NB4 (cell line): ENCODE data around the gene MAPK8IP1.

Experiments
- POLR2A ChIP-seq: IDR thresholded peaks from 2 replicates; pipeline ENCODE4 v1.6.1; 2011; ENCODE audit warnings: mild to moderate bottlenecking; ENCODE audit not compliant: insufficient read length; ENCODE audit errors: extremely low read depth
- TF ChIP-seq, protein P1 (sequence below): IDR thresholded peaks from one replicate; pipeline ENCODE4 v1.5.1; 2012; ENCODE audit warnings: low read depth, low read length
- TF ChIP-seq, protein P2 (sequence below): IDR thresholded peaks from 2 replicates; pipeline ENCODE4 v1.6.1; 2011; ENCODE audit warnings: low read depth, low read length

DNA sequence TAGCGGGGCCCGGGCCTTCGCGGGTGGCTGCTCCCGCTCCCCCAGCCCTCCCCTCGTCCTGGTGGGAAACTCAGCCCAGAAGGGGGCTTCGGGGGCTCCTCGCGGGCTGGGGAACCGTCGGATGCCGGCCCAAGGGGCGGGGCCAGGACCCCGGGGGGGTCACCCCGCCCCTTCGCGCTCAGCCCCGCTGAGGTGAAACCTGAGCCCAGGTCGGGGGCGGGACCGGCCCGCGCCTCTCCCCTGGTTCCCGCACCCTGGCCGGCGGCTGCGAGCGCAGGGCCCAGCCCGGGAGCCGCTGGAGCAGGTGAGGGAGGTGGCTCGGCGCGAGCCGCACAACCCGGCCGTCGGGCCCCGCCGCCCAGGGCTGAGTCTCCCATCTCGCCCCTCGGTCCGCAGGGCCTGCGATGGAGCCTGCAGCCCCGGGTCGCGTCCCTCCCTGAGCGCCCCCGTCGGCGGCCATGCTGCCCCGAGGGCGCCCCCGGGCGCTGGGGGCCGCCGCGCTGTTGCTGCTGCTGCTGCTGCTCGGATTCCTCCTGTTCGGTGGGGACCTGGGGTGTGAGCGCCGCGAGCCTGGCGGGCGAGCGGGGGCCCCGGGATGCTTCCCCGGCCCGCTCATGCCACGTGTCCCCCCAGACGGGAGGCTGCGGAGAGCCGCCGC is 37.1 kb downstream of the MAPK8IP1 start, which contains the start of gene LARGE2:
- TF ChIP-seq POLR2A: no peak
- TF ChIP-seq, protein P1, sequence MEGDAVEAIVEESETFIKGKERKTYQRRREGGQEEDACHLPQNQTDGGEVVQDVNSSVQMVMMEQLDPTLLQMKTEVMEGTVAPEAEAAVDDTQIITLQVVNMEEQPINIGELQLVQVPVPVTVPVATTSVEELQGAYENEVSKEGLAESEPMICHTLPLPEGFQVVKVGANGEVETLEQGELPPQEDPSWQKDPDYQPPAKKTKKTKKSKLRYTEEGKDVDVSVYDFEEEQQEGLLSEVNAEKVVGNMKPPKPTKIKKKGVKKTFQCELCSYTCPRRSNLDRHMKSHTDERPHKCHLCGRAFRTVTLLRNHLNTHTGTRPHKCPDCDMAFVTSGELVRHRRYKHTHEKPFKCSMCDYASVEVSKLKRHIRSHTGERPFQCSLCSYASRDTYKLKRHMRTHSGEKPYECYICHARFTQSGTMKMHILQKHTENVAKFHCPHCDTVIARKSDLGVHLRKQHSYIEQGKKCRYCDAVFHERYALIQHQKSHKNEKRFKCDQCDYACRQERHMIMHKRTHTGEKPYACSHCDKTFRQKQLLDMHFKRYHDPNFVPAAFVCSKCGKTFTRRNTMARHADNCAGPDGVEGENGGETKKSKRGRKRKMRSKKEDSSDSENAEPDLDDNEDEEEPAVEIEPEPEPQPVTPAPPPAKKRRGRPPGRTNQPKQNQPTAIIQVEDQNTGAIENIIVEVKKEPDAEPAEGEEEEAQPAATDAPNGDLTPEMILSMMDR: no peak
- TF ChIP-seq, protein P2, sequence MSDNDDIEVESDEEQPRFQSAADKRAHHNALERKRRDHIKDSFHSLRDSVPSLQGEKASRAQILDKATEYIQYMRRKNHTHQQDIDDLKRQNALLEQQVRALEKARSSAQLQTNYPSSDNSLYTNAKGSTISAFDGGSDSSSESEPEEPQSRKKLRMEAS: no peak
